HuH-7 (cell line): ENCODE data around the gene PARS2.
A peak's percentile ranks its signal among the peaks of the same experiment; 100 is the strongest.
"Not testable (repeated sequence)": the region's sequence is repeated elsewhere in the genome, so short reads cannot be mapped to it uniquely, and the experiment has no call there.

Experiments used
- DNase-seq: peaks from one replicate; pipeline ENCODE4 v3.0.0; 2011; ENCODE audit warnings: low spot score

PARS2 gene

DNA sequence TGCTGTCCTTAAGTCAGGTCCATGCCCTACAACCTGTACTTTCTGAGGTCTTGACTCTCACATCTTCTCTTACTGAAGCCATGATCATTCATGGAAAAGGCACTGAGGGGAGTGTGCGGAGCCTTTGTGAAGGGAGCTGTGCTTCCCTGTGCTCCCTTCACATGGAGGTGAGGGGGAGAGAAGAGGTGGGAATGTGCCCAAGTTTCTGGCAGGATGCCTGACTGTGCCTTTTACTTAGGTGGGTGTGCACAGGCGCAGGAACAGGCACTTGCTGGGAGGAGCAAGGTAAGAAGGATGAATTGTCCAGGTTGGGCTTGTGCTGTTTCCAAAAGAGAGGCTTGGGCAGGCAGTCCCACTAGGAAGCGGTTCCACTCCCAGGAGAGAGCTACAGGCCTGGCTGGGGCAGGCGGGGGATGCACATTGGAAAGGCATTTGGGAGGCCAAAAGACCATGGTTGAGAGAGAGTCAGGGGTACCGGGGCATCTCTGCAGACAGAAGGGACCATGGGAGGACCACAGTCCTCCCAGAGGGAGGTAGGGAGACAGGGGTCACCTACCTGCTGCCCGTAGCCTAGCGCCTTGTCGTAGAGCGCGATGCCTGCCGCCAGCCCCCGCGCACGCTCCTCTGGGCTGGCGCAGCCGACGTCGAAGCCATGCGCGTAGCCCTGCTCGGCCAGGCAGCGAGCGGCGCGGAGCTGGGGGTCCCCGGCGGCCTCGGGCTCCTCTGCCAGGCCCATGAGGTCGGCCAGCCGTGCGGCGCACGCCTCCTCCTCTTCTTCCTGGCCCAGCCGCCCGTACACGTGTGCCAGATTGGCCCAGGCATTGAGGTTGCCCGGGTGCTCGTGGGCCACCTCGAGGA, 35.9 kb upstream of the PARS2 start:
- no peak for DNase-seq

- no peak for DNase-seq
Measured at GRCh38 chr1:54798769-54799641, 34.7 kb upstream of the PARS2 start.

DNA sequence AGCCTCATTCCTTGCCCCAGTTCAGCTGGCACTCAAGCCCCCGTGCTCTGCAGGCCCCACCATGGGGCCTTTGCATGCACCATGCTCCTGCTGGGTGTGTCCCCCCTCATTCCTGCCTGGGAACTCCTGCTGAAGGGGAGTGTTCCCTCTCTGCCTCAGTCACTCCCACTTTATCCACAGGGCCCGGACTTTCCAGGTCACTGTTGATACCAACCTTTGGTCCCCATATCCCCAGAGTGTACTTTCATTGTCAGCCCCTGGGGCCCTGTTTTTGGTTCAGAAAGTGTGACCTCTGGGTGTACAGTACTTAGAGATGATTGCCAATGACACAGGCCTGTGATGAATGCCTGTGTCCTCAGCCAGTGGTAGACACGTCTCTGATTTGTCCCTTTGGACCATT, 33.9 kb upstream of the PARS2 start:
- no peak for DNase-seq

DNA sequence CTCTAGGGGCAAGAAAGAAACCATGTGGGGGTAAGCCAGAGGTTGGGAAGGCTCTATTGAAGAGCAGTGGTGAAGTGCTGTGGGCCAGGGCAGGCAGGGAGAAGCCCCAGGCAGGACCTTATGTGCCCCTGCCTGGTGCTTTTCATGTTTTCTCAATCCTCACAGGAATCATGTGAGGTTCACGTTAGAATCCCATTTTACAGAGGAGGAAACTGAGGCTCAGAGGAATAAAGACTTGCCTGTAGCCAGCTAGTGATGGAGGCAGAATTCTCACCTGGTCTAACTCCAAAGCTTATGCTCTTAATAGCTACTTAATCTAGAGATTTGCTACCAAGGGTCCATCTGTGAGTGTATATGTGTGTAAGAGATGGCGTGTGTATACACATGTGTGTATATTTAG, 32.6 kb upstream of the PARS2 start:
- no peak for DNase-seq

GRCh38 chr1:54795841-54796468, 31.6 kb upstream of the PARS2 start:
- DNase-seq, result no peak

- no peak for DNase-seq
Measured at GRCh38 chr1:54795356-54795665, 31.0 kb upstream of the PARS2 start.

DNA sequence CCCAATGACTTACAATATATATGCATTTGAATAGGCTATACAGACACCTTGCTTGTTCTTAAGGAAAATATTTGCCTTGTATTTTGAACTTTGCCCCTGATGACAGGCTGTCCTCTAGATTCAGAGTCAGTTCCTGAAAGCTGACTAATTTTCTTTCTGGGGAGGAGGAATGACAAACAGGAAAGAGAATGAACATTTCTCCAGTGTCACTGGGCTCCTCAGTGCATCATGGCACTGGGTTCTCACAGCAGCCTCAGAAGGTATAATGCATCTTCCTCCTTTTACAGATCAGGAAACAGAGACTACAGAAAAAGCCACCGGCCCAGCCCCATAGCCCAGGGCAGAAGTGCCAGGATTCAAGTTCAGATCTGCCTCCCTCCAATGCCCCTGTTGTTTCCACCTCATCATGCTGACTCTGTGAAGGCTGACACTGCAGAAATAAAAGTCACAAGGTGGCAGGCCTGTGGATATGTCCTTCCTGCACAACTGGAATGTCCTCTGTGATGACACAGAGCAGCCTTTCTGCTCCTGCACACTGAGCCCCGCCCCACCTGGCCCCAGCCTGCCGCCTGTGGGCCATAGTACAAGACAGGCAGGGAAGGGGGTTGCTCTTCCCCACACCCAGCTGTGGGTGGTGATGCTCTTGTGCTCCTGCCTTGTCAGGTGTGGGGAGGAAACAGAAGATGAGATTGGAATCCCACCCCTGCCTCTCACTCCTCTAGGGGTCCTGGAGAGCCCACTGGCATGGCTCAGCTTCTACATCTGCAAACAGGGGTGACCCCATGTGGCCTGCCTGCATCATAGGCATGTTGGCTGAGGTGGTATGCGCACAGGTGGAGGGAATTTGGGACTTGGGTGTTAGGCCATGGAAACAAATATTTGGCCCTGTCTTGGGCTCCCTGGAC, 30.4 kb upstream of the PARS2 start:
- DNase-seq, result peak; percentile 77

- DNase-seq, result no peak
Measured at GRCh38 chr1:54792686-54793282, 28.5 kb upstream of the PARS2 start.

- DNase-seq, result peak; percentile 62
Measured at GRCh38 chr1:54791880-54792522, 27.7 kb upstream of the PARS2 start.

DNA sequence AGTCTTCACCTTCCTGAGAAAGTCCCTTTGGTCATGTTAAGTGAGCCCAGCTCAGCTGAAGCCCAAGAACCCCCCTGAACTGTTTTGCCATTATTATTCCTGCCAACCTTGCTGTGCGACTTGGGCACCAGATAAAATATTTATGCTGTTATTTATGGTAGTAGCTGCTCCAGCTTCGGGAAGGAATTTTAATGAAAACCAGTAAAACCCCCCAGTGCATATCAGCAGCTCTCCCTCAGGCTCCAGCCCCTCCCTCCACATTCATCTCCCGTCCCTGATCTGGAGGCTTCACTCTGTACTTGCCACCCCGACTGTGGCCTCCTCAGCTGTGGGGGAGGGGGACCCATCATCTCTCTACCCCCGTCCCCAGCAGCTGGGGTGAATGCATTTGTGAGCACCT, 24.1 kb upstream of the PARS2 start:
- no peak for DNase-seq

- DNase-seq, result no peak
Measured at GRCh38 chr1:54787604-54788003, 23.3 kb upstream of the PARS2 start.

DNA sequence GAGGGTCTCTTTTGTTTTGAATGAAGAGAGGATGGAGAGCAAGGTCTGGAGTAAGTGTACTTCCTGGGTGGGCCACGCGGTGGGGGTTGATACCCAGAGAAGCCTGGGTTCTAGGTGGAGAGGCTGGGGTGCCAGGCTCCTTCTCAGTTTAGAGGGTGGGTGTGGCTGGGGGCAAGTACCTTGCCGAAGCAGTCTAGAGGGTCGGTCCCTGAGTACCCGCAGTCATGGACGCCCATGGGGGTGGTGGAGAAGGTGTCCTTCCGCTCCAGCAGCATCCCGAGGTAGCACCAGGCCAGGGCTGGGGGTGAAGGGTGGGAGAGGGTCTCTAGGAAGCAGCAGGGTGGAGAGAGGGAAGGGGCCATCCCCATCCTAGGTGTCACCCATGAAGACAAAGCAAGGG, 22.5 kb upstream of the PARS2 start:
- DNase-seq, result no peak

DNA sequence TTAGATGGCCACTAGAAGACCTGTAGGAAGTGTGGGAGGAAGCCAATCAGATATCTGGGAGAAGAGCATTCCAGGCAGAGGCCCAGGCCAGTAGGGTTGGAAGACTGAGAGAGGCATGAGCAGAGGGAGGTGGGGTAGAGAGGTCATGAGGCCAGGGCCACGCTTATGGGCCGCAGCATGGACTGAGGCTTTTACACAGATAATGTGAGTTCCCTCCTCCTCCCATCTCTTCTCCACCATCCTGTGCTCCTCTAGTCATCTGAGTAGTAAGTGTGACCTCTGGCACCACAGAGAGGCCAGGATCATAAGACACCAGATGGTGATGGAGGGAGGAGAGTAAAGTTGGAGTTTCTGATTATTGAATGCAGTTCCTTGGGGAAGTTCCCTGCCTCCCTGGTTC, 19.7 kb upstream of the PARS2 start:
- no peak for DNase-seq

DNA sequence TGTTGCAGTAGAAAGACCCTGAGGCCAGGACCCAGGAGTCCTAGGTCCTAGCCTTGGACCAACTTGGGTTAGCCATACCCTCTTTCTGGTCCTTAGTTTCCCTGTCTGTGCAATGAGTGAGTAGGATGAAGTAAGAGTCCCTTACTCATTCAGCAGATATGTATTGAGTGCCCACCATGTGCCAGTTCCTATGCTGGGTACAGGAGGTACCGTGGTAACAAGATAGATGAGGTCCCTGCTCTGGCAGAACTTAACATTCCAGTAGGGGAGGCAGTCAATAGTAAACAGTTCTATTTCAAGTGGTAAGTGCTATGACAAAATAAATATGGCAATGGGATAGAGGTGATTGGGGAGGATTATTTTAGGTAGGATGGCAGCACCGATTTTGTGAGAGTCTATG, 18.3 kb upstream of the PARS2 start:
- no peak for DNase-seq

DNA sequence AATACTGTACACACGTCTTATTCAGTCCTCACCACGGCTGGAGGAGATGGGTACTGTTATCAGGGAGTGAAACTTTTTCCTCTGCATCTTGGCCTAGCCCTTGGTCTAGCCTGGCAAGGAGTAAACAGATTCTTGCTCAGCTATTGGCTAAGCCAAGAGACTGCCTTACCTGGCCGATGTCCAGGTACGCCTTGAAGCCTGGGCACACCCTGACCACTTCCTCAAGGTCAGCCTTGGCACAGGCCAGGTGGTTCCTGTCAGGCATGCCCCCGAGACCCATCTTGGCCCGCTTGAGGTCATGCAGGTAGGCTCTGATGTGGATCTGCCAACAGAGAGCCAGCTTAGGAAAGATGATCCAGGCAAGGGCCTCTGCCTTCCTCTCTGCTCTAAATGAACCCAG, 17.8 kb upstream of the PARS2 start:
- no peak for DNase-seq

DNA sequence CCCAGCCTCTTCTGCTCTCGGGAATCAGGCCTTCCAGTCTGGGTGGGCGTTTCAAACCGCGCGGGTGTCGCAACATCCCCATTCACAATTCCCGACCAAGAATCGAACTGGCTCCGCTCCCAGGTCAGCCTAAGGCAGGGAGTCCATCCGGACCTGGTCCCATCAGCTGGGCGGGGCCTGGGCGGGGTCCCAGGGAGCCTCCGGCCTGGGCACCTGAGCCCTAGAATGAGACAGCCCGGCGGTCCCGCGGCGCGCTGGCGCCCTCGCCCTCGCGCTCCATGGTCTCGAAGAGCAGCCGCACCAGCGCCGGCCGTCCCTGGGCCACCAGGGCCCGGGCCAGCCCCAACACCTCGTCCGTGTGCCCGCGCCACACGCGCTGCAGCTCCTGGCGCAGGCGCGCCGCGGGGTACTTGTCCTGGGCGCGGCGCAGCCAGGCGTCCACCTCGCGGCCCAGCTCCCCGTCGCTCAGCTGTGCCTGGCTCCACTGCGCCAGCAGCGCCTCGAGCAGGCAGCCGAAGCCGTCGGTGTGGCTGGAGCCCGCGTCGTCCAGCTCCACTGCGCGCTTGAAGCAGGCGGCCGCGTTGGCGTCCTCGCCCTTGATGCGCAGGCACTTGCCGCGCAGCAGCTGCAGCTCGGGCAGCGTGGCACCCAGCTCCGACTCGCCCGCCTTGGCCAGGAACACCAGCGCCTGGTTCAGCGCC, 16.9 kb upstream of the PARS2 start:
- no peak for DNase-seq

- no peak for DNase-seq
Measured at GRCh38 chr1:54777431-54777830, 13.1 kb upstream of the PARS2 start.

DNA sequence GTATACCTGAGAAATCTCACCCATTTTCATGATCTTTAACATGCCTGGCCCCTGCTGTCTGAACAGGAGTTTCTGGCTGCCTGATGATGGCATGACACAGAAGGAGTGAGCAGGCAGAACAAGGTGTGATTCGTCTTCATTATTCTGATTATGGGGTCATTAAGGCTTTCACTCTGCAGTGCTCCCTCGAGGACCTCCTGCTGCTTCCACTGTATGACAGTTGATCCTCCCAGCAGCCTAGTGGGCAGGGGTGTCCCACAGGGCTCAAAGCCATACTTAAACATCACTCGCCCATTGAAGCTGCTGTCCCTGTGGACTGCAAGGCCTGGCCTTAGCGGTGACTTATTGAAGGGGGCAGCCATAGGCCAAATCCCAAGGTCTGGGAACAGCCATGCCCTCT, 12.7 kb upstream of the PARS2 start:
- no peak for DNase-seq

GRCh38 chr1:54775828-54776721, 11.8 kb upstream of the PARS2 start:
- DNase-seq, result not testable (repeated sequence)
